ENCODE measurements around the gene C5AR2.
"Not testable (repeated sequence)": the region's sequence is repeated elsewhere in the genome, so short reads cannot be mapped to it uniquely, and the experiment has no call there.

The C5AR2 gene

DNA sequence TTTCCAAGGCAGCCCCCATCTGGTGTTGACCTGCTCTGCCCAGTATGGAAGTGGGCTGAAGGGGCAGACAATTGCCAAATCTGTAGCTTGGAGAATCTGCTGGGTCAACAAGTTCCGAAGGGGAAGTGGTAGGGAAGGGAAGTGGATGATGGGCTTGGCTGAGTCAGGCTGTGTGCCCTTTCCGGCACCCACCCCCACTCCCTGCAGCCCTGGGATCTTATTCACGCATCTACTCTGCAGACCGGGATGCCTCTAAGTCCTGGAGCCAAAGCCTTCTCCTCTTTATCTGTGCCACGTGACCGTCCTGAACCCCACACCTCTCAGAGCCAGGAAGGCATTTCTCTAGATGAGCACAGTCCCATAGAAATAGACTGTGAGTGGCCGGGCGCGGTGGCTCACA lies 7.5 kb upstream of the C5AR2 start:
- no peak for DNase-seq

DNA sequence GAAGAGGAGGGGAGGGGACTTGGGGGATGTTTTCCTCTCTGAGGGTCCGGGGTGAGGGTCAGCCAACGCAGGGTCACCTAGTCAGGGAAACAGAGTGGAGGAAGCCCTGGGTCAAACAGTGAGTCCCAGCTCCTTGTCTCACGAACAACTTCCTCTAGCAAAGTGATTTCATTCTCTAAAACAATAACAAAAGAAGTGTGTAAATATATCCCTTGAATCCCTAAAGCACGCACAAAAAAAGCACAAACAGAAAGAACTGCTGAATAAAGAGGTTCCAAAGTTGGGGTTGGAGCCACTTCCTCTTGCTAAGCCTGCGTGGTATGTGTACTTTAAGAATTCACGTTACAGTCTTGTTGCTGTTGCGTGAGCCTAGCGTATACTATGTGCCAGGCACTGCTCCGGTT lies 1.5 kb upstream of the C5AR2 start:
- DNase-seq, result no peak

DNA sequence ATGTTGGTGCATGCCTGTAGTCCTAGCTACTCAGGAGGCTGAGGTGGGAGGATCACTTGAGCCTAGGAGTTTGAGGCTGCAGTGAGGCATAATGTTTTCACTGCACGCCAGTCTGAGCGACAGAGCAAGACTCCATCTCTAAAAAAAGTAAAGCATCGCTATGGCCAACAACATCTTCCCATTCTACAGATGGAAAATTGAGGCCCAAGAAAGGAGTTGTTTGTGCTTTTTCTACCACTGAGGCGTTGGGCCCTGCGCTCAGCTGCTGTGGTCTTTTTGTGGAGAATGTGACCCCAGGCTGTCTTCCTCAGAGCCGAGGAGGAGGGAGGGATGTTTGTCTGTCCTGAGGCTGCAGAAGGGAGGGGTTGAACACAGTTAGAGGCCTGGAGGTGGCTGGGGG lies 485 bp upstream of the C5AR2 start:
- no peak for DNase-seq

DNA sequence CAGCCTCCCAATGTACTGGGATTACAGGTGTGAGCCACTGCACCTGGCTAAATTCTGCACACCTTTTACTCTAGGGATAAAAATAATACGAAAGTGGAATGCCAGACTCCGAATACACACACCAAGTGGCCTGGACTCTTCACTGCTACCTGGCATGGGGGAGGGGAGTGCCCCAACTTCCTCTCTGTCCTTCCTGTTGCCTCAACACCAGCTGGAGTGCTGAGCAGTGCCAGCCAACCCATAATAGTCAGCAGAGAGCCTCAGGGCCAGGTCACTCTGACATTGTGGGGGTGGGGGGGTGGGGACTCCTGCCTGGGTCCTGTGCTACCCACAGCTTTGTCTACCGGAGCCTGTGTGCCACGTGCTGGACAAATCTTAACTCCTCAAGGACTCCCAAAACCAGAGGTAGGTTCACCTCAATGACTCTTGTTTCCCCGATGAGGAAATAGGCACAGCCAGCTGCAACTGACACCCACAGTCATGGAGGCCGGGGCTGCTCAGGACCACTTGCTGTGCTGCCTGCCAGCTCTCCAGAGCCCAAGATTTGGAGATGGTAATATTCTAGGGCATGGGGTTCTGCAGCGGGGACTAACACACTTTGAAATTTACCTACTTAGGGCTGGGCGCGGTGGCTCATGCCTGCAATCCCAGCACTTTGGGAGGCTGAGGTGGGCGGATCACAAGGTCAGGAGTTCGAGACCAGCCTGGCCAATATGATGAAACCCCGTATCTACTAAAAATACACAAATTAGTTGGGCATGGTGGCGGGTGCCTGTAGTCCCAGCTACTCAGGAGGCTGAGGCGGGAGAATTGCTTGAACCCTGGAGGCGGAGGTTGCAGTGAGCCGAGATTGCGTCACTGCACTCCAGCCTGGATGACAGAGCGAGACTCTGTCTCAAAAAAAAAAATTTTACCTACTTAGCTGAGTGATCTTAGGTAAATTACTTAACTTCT lies 5.1 kb downstream of the C5AR2 start:
- peak; percentile 59 for DNase-seq

DNA sequence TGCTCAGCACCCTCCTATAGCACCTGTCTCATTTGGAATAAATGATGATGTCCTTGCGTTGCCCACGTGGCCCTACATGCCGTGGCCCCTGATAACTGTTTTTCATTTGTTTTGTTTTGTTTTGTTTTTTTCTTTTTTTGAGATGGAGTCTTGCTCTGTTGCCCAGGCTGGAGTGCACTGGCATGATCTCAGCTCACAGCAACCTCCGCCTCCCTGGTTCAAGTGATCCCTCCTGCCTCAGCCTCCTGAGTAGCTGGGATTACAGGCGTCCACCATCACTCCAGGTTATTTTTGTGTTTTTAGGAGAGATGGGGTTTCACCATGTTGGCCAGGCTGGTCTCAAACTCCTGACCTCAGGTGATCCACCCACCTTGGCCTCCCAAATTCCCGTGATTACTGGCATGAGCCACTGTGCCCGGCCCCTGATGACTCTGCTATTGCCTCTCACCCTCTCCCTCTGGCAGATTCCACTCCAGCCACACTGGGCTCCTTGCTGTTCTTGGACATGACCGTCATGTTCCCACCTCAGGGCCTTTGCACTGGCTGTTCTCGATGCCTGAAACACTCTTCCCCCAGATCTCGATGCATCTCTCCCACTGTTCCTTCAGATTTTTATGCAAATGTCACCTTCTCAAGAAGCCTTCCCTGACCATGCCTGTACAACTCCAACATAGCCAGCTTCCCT lies 7.4 kb downstream of the C5AR2 start:
- DNase-seq, result no peak

DNA sequence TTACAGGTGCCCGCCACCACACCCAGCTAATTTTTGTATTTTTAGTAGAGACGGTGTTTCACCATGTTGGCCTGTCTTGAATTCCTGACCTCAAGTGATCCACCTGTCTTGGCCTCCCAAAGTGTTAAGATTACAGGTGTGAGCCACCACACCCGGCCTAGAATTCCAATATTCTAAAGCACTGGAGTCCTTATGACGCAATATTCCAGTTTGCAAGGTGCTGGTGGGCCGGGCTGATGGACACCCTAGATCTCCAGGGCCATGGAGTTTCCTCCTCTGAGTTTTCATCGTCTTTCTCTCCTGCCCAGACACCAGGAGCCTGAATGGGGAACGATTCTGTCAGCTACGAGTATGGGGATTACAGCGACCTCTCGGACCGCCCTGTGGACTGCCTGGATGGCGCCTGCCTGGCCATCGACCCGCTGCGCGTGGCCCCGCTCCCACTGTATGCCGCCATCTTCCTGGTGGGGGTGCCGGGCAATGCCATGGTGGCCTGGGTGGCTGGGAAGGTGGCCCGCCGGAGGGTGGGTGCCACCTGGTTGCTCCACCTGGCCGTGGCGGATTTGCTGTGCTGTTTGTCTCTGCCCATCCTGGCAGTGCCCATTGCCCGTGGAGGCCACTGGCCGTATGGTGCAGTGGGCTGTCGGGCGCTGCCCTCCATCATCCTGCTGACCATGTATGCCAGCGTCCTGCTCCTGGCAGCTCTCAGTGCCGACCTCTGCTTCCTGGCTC lies 8.7 kb downstream of the C5AR2 start:
- DNase-seq, result no peak

DNA sequence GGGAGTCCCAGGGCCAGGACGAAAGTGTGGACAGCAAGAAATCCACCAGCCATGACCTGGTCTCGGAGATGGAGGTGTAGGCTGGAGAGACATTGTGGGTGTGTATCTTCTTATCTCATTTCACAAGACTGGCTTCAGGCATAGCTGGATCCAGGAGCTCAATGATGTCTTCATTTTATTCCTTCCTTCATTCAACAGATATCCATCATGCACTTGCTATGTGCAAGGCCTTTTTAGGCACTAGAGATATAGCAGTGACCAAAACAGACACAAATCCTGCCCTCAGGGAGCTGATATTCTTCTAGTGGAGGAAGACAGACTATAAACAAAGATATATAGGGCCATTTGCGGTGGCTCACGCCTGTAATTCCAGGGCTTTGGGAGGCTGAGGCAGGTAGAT lies 9.8 kb downstream of the C5AR2 start:
- DNase-seq, result no peak

DNA sequence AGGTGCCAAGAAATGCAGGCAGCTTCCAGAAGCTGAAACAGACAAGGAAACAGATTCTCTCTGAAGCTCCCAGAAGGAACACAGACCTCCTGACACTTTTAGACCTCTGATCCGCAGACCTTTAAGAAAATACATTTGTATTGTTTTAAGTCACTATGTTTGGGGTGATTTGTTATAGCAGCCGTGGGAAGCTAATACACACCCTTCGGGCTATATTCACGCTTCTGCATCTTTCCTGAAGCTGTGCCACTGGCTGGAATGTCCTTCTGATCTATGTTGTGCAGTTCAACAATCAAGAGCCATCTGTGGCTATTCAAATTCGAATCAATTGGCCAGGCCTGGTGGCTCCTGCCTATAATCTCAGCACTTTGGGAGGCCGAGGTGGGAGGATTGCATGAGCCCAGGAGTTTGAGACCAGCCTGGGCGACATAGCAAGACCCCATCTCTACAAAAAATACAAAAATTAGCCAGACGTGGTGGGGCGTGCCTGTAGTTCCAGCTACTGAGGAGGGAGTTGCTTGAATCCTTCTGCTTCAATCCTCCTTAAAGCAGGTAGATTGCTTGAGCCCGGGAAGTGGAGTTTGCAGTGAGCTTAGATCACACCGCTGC lies 11.3 kb downstream of the C5AR2 start:
- no peak for DNase-seq

DNA sequence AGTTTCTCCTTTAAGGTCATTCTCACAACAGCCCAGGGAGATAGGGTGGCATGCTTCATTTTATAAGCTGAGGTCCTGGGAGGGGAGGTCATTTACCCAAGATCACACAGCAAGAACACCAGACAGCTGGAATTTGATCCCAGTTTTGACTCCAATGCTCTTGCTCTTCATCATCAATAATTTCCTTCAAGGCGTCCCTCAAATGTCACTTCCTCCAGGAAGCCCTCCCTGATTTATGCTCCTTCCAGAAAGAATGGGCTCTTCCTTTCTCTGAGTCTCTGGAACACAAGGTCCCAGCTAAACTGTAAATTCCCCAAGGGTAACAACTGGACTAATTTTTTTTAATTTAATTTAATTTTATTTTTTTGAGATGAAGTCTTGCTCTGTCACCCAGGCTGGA lies 12.4 kb downstream of the C5AR2 start:
- no peak for DNase-seq

DNA sequence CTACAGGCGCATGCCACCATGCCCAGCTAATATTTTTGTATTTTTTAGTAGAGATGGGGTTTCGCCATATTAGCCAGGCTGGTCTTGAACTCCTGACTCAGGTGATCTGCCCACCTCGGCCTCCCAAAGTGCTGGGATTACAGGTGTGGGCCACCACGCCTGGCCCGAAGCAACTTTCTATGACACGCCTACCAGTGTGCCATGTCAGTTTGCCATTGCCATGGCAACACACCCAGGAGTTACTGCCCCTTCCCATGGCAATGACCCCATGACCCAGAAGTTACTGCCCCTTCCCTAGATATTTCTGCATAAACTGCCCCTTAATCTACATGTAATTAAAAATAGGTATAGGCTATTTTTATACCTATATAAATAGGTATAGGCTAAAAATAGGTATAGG lies 14.0 kb downstream of the C5AR2 start:
- DNase-seq, result not testable (repeated sequence)

DNA sequence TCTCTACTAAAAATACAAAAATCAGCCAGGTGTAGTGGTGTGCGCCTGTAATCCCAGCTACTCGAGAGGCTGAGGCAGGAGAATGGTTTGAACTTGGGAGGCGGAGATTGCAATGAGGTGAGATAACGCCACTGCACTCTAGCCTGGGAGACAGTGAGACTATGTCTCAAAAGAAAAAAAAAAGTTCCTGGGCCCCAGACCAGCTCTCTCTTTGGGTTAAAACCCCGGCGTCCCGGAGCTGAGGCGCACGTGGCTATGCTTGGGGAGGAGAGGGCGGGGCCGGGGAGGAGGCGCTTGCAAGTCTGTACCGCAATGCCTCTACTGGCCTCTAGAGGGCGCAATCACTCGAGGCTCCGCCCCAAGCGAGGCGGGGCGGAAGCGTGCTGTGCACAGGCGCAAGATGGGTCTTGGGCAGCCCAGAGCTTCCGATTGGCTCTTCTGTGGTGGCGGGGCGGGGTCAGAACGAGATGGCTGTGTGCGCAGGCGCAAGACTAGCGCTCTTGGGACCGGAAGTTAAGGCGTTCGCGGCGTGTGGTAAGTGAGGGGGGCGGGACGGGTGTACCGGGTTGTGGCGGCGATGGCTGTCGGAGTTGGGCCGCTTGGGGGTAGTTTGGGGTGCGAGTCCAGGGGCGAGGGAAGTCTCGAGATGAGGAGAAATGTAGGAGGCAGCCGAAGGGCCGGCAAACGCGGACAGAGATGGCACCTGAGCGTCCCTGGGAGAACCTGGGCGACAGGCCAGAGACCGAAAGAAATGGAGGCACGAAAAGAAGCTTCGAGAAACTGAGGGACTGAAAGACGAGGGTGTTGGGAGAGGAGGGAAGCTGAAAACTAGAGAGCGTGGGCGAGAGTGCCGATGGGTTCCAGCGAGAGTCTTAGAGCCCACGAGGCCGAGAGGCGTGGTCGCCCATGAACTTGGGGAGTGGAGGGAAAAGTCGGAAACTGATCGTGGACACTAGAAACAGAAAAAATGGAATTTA lies 17.1 kb downstream of the C5AR2 start, which contains the start of gene DHX34:
TSS of gene DHX34 (plus strand) at position 497 of the 977 bp plus-strand sequence. CDS start 3,716 bp downstream, outside the sequence.
- peak; percentile 98 for DNase-seq

DNA sequence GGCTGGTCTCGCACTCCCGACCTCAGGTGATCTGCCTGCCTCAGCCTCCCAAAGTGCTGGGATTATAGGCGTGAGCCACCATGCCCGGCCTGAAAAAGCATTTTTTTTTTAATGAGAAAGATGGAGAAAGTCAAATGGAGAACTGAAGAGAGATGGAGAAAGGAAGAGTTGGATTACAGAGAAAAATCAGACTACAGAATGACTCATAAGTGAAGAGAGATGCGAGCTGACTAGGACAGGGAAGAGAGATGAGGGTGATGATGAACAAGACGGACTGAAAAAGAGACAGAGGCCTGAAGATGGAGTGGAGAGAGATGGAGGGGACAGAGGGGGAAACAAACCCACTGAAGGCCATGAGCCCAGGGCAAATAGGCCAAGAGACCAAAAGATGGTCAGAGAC lies 18.7 kb downstream of the C5AR2 start:
- no peak for DNase-seq

DNA sequence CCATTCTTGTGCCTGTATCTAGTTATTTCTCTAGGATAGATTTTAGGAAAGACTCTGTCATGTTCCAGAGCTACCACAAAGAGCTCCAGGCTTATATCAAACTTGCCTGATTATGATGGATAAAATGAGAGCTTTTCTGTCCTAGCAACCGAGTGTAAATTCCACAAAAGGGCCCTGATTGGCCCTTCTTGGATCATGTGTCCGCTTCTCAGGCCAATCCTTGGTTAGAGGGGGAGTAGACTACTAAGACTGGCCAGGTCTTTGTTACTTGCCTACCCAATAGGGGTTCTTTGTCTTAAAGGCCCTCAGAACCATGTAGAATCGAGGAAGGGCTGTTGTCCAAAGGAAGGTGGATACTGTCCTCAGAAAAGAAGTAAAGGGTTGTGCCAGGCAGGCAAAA lies 19.6 kb downstream of the C5AR2 start:
- DNase-seq, result no peak

DNA sequence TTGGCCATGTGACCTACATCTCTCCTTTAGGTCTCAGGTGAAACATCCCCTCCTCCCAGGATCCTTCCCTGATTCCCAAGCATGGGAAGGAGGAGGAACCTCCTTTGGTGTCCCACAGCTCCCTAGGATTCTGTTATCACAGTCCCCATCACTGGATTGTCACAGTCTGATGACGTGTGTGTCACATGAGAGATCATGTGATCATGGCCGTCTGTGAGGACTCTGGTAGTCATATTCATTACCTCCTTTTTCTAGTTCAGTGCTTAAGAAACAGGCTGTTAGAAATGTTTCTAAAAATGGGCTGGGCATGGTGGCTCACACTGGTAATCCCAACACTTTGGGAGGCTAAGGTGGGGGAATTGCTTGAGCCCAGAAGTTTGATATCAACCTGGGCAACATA lies 20.1 kb downstream of the C5AR2 start:
- no peak for DNase-seq

DNA sequence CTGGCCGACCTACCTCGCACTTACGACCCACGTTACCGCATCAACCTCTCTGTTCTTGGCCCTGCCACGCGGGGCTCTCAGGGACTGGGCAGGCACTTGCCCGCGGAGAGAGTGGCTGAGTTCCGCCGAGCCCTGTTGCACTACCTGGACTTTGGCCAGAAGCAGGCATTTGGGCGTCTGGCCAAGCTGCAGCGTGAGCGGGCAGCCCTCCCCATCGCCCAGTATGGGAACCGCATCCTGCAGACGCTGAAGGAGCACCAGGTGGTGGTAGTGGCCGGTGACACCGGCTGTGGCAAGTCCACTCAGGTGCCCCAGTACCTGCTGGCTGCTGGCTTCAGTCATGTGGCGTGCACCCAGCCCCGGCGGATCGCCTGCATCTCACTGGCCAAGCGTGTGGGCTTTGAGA lies 21.3 kb downstream of the C5AR2 start:
- peak; percentile 18 for DNase-seq

DNA sequence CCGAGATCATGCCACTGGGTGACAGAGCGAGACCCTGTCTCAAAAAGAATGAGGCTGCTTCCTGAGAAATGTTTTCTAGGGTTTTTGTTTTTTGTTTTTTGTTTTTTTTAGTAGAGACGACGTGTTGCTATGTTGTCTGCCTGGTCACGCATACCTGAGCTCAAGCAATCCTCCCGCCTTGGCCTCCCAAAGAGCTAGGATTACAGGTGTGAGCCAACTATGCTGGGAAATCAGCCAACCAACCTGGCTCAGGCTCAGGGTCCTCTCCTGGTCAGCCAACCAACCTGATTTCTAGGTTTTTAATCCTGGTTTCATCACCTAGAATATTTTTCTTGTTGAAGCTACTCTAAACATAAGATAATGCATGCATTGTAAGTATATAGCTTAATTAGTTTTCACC lies 24.9 kb downstream of the C5AR2 start:
- DNase-seq, result no peak

DNA sequence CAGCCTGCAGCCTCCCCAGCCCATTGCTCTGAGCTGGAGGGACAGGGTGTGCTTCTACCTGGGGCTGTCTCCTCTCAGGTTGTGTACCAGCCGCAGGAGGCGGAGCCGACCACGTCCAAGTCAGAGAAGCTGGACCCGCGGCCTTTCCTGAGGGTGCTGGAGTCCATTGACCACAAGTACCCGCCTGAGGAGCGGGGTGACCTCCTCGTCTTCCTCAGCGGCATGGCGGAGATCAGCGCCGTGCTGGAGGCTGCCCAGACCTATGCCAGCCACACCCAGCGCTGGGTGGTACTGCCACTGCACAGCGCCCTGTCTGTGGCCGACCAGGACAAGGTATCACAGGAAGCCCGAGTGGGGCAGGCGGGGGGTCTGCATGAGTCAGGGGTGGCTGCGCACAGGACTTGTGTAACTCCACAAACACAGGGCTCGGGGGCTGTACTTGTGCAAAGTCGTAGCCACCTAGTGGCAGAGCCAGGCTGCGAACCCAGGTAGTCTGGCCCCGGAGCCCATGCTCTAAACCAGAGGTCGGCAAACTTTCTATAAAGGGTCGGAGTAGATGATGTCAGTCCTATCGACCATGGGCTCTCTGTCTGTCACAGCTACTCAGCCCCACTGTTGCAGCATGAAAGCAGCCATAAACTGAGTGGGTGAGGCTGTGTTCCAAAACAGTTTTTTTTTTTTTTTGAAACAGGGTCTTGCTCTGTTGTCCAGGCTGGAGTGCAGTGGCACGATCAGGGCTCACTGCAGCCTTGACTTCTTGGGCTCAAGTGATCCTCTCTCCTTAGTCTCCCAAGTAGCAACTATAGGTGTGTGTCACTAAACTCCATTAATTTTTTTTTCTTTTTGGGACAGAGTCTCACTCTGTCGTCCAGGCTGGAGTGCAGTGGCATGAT lies 26.1 kb downstream of the C5AR2 start:
- DNase-seq, result no peak

DNA sequence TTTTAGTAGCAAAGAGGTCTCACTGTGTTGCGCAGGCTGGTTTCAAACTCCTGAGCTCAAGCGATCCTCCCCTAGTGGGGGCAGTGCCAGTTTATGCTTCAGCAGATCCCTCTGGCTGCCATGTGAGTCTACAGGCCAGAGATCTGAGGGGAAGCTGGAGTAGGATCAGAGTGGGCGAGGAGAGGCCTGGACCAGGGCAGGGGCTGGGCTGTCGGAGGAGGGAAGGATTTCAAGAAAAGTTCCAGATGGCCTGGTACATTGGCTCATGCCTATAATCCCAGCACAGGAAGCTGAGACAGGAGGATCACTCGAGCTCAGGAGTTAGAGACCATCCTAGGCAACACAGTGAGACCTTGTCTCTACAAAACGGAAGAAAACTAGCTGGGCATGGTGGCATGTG lies 27.0 kb downstream of the C5AR2 start:
- no peak for DNase-seq

DNA sequence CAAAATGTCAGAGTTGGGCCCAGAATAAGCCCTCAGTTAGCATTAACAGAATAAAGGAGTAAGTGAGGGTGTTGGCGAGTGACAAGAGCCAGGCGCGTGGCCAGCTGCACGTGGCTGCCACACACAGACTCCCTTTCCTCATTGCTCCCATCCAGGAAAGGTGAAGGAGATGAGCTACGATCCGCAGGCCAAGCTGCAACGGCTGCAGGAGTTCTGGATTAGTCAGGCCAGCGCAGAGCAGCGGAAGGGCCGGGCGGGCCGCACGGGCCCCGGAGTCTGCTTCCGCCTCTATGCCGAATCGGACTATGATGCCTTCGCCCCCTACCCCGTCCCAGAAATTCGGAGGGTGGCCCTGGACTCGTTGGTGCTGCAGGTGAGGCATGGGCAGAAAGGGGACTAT lies 30.3 kb downstream of the C5AR2 start:
- no peak for DNase-seq

DNA sequence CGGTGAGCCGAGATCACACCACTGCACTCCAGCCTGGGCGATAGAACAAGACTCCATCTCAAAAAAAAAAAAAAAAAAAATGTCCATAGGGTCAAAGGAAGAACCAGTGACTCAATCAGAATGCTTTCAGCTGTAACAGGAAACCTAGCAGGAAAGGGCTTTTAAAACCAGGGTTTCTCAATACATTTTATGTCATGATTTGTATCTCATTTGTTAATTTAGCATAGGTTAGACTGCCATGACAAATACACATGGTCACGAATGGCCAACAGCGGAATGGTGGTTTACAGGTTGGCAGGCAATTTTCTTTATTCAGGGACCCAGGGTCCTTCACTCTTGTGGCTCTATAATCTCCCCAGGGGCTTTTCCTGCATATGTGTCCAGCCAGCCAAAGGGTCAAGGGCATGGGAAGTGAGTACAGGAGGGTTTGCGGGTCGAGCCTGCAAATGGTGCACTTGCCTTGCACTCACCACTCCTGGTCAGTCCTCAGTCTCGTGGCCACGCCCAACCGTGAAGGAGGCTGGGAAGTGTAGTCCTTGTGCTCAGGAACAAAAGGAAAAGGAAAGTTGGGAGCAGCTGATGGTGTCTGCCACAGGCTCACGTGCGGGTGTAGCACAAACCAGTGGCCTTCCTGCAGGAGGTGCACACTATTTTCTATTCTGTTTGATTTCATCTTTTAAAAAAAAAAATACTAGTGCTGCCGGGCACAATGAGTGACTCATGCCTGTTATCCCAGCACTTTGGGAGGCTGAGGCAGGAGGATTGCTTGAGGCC lies 32.0 kb downstream of the C5AR2 start:
- no peak for DNase-seq
